ENCODE data around the gene PRKG2. TPM values are rescaled to one million over a fixed set of nuclear protein-coding genes. Genes with fewer than 3 reads are reported as not detected.

The PRKG2 gene
- total and polyA plus RNA-seq, 4 donors, result 3.3 to 7.2 (median 4.2) TPM

DNA sequence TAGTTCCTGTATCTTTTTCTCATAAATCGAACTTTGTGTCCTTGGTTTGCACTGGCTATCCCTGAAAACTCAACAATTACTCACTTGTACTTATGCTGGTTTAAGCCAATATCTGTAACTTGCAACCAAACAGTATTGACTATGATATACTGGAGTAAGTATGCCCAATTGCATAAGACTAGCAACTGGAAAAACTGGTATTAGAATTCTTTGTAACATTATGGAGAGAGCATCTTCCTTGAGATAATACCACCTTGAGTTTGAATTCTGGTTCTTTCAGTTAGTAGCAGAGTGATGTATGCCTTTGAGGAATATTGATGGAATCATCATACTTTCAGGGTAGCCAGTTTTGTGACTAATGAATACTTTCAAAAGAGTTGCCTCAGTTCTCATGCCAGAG is 156.4 kb downstream of the PRKG2 start:
- no peak overlapping the region for H3K27ac ChIP-seq (ENCODE audit: low read depth, low read length)
- H3K9me3 ChIP-seq (ENCODE audit: control insufficient read depth, insufficient read depth, low read length), result no peaks in the 10 kb centered on the region
- no peak for DNase-seq (ENCODE audit: low read depth in 4 of 6, low spot score in 6 of 6)
- H3K36me3 ChIP-seq (ENCODE audit: control insufficient read depth, insufficient read depth, low read length), result no peaks in the 10 kb centered on the region
- H3K4me1 ChIP-seq (ENCODE audit: control insufficient read depth, insufficient read depth, low read length), result no peaks in the 10 kb centered on the region
- H3K27me3 ChIP-seq (ENCODE audit: control insufficient read depth, insufficient read depth, low read length), result no peaks in the 10 kb centered on the region
- H3K4me3 ChIP-seq (ENCODE audit: low read depth, low read length), result no peak overlapping the region
- no CpG with 5 or more reads among the region's 1 CpG for WGBS (ENCODE audit: insufficient coverage)

- peak in 4 of 6 donors; percentile 43 to 87 (median 66) for DNase-seq (ENCODE audit: low read depth in 4 of 6, low spot score in 6 of 6)
- H3K4me3 ChIP-seq (ENCODE audit: low read depth, low read length), result no peak overlapping the region
- H3K36me3 ChIP-seq (ENCODE audit: control insufficient read depth, insufficient read depth, low read length), result no peaks in the 10 kb centered on the region
- no peaks in the 10 kb centered on the region for H3K4me1 ChIP-seq (ENCODE audit: control insufficient read depth, insufficient read depth, low read length)
- no peaks in the 10 kb centered on the region for H3K9me3 ChIP-seq (ENCODE audit: control insufficient read depth, insufficient read depth, low read length)
- H3K27ac ChIP-seq (ENCODE audit: low read depth, low read length), result no peak overlapping the region
- WGBS (ENCODE audit: insufficient coverage), result 93% methylated on average over 2 of the region's 7 CpGs
- H3K27me3 ChIP-seq (ENCODE audit: control insufficient read depth, insufficient read depth, low read length), result no peaks in the 10 kb centered on the region
Measured at GRCh38 chr4:81052119-81053068, 162.6 kb downstream of the PRKG2 start.

DNA sequence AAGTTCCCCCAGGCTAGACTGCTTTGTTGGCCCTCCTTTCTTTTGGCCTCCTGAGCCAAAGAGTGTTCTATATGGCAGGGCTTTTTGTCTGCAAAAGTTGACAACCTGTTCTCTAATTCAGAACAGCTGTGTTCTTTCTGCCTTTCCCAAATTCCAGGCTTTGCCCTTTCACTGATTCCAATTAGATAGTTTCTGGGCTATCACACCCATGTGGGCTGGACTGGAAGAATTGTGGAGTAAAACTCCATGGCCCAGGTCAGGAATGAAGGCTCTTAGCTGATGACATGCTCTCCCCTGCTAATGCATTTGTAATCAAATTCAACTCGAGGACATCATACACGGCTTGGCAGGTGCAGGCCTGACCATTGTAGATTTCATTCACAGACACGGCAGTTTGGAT is 165.1 kb downstream of the PRKG2 start:
- Histone ChIP-seq H3K4me1 (ENCODE audit: control insufficient read depth, insufficient read depth, low read length) (no peaks in the 10 kb centered on the region), H3K36me3 (ENCODE audit: control insufficient read depth, insufficient read depth, low read length) (no peaks in the 10 kb centered on the region), H3K27me3 (ENCODE audit: control insufficient read depth, insufficient read depth, low read length) (no peaks in the 10 kb centered on the region), H3K4me3 (ENCODE audit: low read depth, low read length) (no peak overlapping the region), H3K27ac (ENCODE audit: low read depth, low read length) (no peak overlapping the region), H3K9me3 (ENCODE audit: control insufficient read depth, insufficient read depth, low read length) (no peaks in the 10 kb centered on the region)
- DNase-seq (ENCODE audit: low read depth in 4 of 6, low spot score in 6 of 6), result peak in 1 of 6 donors; percentile 7
- WGBS (ENCODE audit: insufficient coverage), result 40% methylated on average over 2 of the region's 3 CpGs

- no peaks in the 10 kb centered on the region for H3K9me3 ChIP-seq (ENCODE audit: control insufficient read depth, insufficient read depth, low read length)
- H3K27me3 ChIP-seq (ENCODE audit: control insufficient read depth, insufficient read depth, low read length), result no peaks in the 10 kb centered on the region
- no peaks in the 10 kb centered on the region for H3K4me1 ChIP-seq (ENCODE audit: control insufficient read depth, insufficient read depth, low read length)
- no peak overlapping the region for H3K4me3 ChIP-seq (ENCODE audit: low read depth, low read length)
- DNase-seq (ENCODE audit: low read depth in 4 of 6, low spot score in 6 of 6), result peak in 1 of 6 donors; percentile 33
- no CpG with 5 or more reads among the region's 4 CpGs for WGBS (ENCODE audit: insufficient coverage)
- no peaks in the 10 kb centered on the region for H3K36me3 ChIP-seq (ENCODE audit: control insufficient read depth, insufficient read depth, low read length)
- H3K27ac ChIP-seq (ENCODE audit: low read depth, low read length), result no peak overlapping the region
Measured at GRCh38 chr4:81049330-81049729, 165.7 kb downstream of the PRKG2 start.

DNA sequence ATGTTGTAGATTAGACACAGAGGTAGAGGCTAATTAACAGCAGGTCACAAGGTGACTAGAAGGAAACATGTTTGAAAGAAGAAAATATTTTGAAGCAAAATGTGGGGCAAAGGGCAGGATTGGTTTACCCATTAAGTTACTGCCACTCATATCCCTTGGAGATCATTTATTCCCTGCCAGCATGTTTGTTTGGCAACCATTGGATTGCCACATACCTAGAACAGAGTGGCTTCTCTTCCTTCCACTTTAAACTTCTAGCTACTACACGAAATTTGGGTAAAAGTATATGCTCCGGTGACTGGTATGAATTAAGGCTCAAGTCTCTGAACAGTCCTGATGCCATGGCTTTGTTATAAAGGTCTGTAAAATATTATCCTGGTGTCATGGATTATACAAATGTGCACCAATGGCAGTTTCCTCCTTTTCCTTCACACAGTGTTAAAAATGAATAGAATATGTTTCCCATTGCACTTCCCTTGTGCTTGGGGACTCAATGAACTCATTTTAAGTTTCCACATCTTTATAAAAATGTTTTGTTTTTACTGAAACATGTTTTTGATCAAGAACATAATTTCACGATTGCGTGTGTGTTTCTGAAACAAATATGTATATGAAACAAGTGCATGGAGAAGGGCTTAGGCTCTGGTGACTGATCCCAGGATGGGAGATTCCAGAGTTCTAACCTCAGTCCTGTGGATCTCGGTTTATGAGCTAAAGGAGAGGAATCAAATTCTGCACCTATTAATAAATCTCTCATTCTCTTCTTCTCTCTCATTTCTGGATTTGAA is 172.2 kb downstream of the PRKG2 start:
- Histone ChIP-seq H3K27ac (ENCODE audit: low read depth, low read length) (no peak overlapping the region), H3K27me3 (ENCODE audit: control insufficient read depth, insufficient read depth, low read length) (no peaks in the 10 kb centered on the region), H3K36me3 (ENCODE audit: control insufficient read depth, insufficient read depth, low read length) (no peaks in the 10 kb centered on the region), H3K9me3 (ENCODE audit: control insufficient read depth, insufficient read depth, low read length) (no peaks in the 10 kb centered on the region), H3K4me3 (ENCODE audit: low read depth, low read length) (no peak overlapping the region), H3K4me1 (ENCODE audit: control insufficient read depth, insufficient read depth, low read length) (no peaks in the 10 kb centered on the region)
- DNase-seq (ENCODE audit: low read depth in 4 of 6, low spot score in 6 of 6), result no peak
- no CpG with 5 or more reads among the region's 5 CpGs for WGBS (ENCODE audit: insufficient coverage)

DNA sequence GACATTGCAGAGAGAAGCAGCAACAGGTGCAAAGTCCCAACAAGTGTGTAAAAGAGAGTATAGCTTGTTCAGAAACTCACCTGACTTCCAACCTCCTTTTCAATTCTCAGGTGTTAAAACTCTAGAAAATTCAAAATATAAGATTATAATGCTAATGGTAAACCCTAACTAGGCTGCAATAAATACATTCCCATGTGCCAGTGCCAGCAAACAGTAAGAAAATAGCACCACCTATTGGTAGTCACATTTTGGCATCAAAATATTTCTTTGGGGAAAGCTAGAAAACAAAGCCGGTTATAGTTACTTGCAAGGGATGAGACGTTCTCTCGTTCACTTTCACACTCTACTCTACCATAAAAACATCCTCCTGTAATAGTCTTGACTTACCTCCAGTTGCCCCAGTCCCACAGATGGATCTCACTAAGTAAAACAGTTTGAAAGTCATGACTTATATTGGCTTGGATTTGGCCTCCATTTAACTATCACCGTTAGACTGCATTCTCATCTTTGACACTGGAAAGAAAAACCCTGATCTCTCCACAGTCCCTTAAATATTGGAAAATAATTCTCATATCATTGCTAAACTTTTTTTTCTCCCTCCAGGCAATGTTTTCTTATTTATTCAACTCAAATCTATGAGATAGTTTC is 174.9 kb downstream of the PRKG2 start:
- DNase-seq (ENCODE audit: low read depth in 4 of 6, low spot score in 6 of 6), result peak in 3 of 6 donors; percentile 40 to 84 (median 78)
- no peaks in the 10 kb centered on the region for H3K4me1 ChIP-seq (ENCODE audit: control insufficient read depth, insufficient read depth, low read length)
- H3K4me3 ChIP-seq (ENCODE audit: low read depth, low read length), result no peak overlapping the region
- no peak overlapping the region for H3K27ac ChIP-seq (ENCODE audit: low read depth, low read length)
- WGBS (ENCODE audit: insufficient coverage), result no CpG with 5 or more reads among the region's 4 CpGs
- H3K27me3 ChIP-seq (ENCODE audit: control insufficient read depth, insufficient read depth, low read length), result no peaks in the 10 kb centered on the region
- no peaks in the 10 kb centered on the region for H3K9me3 ChIP-seq (ENCODE audit: control insufficient read depth, insufficient read depth, low read length)
- H3K36me3 ChIP-seq (ENCODE audit: control insufficient read depth, insufficient read depth, low read length), result no peaks in the 10 kb centered on the region

- WGBS (ENCODE audit: insufficient coverage), result 14% methylated on average over 1 of the region's 4 CpGs
- DNase-seq (ENCODE audit: low read depth in 4 of 6, low spot score in 6 of 6), result no peak
- no peak overlapping the region for H3K27ac ChIP-seq (ENCODE audit: low read depth, low read length)
- no peaks in the 10 kb centered on the region for H3K36me3 ChIP-seq (ENCODE audit: control insufficient read depth, insufficient read depth, low read length)
- no peaks in the 10 kb centered on the region for H3K27me3 ChIP-seq (ENCODE audit: control insufficient read depth, insufficient read depth, low read length)
- H3K4me1 ChIP-seq (ENCODE audit: control insufficient read depth, insufficient read depth, low read length), result no peaks in the 10 kb centered on the region
- H3K9me3 ChIP-seq (ENCODE audit: control insufficient read depth, insufficient read depth, low read length), result no peaks in the 10 kb centered on the region
- no peak overlapping the region for H3K4me3 ChIP-seq (ENCODE audit: low read depth, low read length)
Measured at GRCh38 chr4:81039351-81039972, 175.6 kb downstream of the PRKG2 start.

DNA sequence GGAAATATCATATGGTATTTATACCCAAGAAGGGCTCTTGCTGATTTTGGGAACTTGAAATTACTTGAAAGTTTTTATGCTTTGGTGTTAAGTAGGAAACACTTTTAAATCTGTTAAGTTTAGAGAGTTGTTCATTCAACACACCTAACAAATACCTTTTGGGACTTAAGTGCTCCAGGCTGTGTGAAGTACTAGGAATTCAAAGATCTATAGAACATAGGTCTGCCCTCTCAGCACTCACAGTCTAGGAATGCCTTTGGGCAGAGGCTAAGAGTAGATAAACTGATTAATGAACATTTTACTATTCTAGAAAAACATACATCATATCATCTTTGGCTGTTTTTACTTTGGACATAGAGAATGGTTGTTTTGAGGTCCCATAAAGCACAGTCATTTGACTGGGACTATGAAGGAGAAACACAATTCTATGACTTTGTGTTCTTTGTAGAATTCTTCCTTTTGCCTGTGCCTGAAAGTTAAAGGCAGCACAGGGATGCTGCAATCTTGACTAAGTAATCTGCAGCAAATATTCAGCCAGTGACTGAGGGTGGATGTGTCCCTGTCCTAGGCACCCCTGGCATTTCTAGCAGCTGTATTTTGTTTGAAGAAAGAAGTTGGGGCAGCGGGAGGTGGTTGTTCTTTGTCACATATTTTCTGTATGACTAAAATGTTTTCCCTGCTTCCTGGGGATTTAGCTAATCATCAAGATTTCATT is 176.2 kb downstream of the PRKG2 start:
- Histone ChIP-seq H3K27ac (ENCODE audit: low read depth, low read length) (no peak overlapping the region), H3K36me3 (ENCODE audit: control insufficient read depth, insufficient read depth, low read length) (no peaks in the 10 kb centered on the region), H3K27me3 (ENCODE audit: control insufficient read depth, insufficient read depth, low read length) (no peaks in the 10 kb centered on the region), H3K4me1 (ENCODE audit: control insufficient read depth, insufficient read depth, low read length) (no peaks in the 10 kb centered on the region), H3K4me3 (ENCODE audit: low read depth, low read length) (no peak overlapping the region), H3K9me3 (ENCODE audit: control insufficient read depth, insufficient read depth, low read length) (no peaks in the 10 kb centered on the region)
- no peak for DNase-seq (ENCODE audit: low read depth in 4 of 6, low spot score in 6 of 6)
- 100% methylated on average over 1 of the region's 1 CpG for WGBS (ENCODE audit: insufficient coverage)
